Stimulated activated CD4-positive, alpha-beta T cell treated with anti-CD3 and anti-CD28 coated beads, Interleukin-1b, Interleukin-23, amount 100 ng/mL, for 48 hours (primary cell): ENCODE measurements around the gene APEX2.
"Not testable (repeated sequence)": the region's sequence is repeated elsewhere in the genome, so short reads cannot be mapped to it uniquely, and the experiment has no call there.

Experiments used
- DNase-seq: peaks from one replicate; pipeline ENCODE4 v3.0.0-alpha.2; 2020

APEX2 gene

DNA sequence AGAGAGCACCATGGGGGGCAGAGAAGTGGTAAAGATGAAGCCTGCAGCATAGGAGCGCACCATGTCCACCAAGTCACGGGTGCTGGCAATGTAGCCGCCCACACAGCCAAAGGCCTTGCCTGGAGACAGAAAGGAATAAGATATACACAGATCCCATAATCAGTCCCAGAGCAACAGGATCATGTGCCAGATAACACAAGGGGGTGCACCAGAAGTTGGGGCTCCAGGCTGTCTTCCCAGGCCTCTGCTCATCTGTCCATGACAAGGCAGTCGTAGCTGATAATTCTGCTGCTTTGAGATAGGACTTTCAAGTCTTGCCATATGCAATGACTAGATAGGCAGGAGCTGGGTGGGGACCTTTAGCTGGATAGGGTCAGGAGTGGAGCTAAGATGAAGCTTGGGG lies 14.7 kb downstream of the APEX2 start:
- DNase-seq, result no peak

DNA sequence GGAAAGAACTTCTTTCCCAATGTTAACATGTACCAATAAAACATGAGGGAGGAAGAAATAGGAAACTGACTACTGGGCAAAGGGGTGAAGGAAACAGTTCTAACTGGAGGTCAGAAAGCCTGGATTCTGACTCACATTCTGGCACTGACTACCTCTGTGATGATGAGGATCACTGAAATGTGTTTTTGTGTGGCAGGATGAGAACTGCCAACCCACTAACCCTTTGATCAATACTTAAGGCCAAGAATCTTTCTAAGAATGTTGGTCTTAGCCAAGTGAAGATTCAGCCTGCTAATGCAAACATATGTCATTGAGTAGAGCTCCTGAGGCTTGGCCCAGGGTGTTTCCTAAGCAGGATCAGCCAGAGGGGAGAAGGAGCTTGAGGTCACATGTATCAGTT lies 26.0 kb downstream of the APEX2 start:
- DNase-seq, result no peak

DNA sequence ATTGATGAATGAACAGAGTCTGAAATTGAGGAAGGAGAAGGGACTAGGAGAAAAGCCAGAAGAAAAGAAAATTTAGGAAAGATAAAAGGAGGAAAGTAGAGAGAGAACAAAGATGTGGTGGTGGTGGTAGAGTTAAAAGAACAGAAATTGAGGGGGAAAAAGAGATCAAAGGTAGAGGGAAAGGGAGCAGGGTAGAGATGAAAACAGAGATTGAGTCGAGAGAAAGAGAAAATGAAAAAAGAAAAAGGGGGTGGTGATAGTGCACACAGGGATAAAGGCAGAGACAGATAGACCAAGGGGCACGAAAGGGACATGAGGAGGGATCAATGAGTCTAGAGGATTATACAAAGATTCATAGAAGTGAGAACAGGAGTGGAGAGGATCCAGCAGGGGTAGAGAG lies 26.7 kb downstream of the APEX2 start:
- DNase-seq, result no peak

- no peak for DNase-seq
These were observed 27.9 kb downstream of the APEX2 start for GRCh38 chrX:55028040-55028439.

DNA sequence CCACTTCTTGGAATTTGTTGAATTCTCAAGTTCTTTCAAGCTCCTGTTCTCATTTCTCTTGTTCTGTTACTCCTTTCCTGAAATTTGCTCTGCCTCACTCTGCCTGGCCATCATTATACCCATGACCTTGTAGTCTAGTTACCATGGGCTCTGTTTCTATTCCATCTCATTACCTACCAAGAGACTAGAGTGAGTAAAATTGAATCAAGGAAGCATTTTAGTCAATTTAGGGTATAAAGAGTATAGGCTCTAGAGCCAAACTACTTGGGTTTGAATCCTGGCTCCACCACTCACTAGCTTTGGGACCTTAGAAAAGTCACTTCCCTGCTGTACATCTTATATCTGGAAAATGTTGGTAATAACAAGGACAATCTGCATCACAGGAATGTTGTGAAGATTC lies 28.4 kb downstream of the APEX2 start:
- DNase-seq, result no peak

DNA sequence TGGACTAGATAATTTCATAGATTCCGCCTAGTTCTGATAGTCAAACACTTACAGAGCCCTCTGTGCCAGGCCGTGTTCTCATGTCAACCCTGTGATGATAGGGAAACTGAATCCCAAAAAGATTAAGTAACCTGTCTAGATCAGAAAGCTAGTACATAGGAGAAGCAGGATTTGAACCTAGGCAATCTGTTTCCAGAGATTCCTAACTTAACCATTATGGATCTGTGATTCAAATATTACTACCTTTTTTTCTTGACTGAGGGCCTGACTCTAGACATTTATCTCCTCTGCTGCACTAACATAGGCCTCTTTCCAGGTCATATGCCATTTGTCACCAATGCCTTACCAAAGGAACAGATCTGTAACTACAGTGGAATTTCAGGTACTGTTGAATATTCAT lies 29.1 kb downstream of the APEX2 start:
- no peak for DNase-seq

DNA sequence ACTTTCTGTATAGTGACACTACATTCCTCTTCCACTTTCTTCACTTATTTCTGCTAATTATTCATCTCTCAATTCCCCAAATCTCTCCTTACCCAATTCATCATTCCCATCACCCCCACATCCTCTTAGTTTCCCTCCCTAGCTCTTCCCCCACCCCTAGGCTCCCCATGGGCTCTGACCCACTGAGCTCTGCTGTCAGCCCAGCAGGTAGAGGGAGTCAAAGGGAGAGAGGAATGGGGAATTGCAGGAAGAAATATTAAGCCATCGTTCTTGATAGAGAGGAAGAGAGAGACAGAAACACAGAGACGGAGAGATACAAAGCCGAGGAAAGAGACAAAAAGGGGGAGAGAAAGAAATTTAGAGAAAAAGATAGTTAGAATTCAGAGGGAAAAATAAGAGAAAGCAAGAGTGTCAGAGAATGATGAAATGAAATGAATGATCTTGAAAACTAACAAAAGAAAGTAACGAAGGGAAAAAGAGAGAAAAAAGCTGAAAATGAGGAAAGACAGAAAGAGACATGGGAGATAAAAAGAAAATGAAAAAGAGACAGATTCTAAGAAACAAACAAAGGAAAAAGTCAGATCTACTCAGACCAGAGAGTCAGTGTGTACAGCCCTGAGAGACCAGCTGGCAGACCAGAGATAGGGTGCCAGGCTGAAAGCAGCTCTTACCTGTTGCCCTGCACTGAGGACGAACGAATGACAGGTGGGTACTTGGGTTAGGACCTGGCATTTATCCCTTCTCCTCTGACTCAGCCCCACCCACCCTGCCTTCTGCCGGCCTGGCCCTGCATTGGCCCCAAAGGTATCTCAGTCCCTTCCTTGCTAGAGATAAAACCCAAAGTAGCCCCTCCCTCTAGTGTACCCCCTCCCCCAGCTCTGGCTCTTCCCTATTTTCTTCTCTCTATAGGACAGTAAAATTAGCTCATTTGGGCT lies 30.4 kb downstream of the APEX2 start, which contains the start of gene ALAS2:
ALAS2 (minus strand) TSS at position 707 of the 935 bp plus-strand sequence. CDS start 4,977 bp downstream, outside the sequence.
- no peak for DNase-seq

GRCh38 chrX:55033429-55033828 lies 33.3 kb downstream of the APEX2 start:
- DNase-seq, result no peak

- DNase-seq, result no peak
These were observed 39.3 kb downstream of the APEX2 start for GRCh38 chrX:55039471-55039870.

DNA sequence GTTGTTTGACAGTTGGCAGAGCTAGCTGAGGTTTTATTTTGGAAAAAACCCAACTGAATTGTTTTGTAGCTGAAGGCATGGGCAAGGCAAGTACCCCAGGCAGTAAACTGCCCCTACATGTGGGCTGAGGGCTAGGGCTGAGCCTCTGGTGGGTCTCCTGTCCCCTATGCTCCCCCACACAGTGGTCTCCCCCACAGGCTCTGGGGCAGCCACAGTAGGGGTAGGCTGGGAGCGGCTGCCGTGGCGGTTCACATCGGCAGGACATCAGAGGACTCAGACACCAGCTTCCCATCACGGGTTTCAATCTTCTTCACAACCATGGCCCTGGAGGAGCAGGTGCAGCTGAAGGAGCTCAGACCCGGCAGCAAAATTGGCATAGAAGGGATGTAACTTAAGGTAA lies 41.4 kb downstream of the APEX2 start:
- no peak for DNase-seq

GRCh38 chrX:55050599-55050998 lies 50.4 kb downstream of the APEX2 start:
- not testable (repeated sequence) for DNase-seq

GRCh38 chrX:55056820-55057674 lies 56.9 kb downstream of the APEX2 start:
- no peak for DNase-seq

DNA sequence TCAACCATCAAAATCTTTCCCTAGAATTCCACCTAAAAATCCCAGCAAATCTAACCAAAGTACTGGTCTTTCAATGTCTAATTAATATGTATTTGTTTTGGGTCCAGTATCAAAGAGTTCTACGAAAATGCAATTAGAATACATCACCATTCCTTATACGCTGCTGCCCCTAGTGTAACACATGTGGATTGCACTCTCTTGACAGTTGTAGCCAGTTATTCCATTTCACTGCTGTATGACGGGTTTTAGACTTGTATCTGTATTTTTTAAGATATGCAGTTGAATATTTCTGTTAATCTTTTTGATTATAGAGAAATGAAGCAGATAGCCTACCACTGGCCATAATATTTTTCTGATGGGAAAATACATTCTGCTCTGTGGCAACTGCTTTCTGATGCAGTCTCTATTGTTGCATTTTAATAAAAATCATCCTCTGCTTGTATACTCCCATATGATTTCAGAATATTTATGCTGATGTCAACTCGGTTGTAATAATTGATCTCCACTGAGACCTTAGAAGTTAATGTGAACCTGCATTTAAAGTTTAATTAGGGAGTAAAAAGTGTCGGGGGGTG lies 57.6 kb downstream of the APEX2 start:
- peak; percentile 5 for DNase-seq
